ENCODE measurements around the gene SLC22A23.

GRCh38 chr6:3326981-3327380, 129.9 kb downstream of the SLC22A23 start:
- TF ChIP-seq, protein P1, sequence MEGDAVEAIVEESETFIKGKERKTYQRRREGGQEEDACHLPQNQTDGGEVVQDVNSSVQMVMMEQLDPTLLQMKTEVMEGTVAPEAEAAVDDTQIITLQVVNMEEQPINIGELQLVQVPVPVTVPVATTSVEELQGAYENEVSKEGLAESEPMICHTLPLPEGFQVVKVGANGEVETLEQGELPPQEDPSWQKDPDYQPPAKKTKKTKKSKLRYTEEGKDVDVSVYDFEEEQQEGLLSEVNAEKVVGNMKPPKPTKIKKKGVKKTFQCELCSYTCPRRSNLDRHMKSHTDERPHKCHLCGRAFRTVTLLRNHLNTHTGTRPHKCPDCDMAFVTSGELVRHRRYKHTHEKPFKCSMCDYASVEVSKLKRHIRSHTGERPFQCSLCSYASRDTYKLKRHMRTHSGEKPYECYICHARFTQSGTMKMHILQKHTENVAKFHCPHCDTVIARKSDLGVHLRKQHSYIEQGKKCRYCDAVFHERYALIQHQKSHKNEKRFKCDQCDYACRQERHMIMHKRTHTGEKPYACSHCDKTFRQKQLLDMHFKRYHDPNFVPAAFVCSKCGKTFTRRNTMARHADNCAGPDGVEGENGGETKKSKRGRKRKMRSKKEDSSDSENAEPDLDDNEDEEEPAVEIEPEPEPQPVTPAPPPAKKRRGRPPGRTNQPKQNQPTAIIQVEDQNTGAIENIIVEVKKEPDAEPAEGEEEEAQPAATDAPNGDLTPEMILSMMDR (IDR thresholded peaks at IDR 0.05): no peak
- TF ChIP-seq POLR2A (IDR thresholded peaks at IDR 0.05): no peak
